ENCODE data around the gene UQCC2.

- TF ChIP-seq, protein P1, sequence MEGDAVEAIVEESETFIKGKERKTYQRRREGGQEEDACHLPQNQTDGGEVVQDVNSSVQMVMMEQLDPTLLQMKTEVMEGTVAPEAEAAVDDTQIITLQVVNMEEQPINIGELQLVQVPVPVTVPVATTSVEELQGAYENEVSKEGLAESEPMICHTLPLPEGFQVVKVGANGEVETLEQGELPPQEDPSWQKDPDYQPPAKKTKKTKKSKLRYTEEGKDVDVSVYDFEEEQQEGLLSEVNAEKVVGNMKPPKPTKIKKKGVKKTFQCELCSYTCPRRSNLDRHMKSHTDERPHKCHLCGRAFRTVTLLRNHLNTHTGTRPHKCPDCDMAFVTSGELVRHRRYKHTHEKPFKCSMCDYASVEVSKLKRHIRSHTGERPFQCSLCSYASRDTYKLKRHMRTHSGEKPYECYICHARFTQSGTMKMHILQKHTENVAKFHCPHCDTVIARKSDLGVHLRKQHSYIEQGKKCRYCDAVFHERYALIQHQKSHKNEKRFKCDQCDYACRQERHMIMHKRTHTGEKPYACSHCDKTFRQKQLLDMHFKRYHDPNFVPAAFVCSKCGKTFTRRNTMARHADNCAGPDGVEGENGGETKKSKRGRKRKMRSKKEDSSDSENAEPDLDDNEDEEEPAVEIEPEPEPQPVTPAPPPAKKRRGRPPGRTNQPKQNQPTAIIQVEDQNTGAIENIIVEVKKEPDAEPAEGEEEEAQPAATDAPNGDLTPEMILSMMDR (IDR thresholded peaks at IDR 0.05; ENCODE audit: low read depth, low read length, missing input control) = no peak
- no peak for TF ChIP-seq RAD21 (IDR thresholded peaks at IDR 0.05)
- TF ChIP-seq TAF1 (conservative IDR thresholded peaks at IDR 0.05) = no peak
These were observed 28.1 kb upstream of the UQCC2 start for GRCh38 chr6:33739571-33739970.

Data from liver (tissue), 3 donors.